Smooth muscle cell (in vitro differentiated cells): ENCODE measurements around the gene CREB5. TPM values are rescaled to one million over a fixed set of nuclear protein-coding genes. Genes with fewer than 3 reads are reported as not detected.

ENCODE experiments used
- DNase-seq: peaks from one replicate; lab custom pipeline; 2025; ENCODE audit not compliant: unreplicated experiment; lab: John Stamatoyannopoulos, UW
- H2AFZ ChIP-seq: fragments of 200-600 bp; sonication (generic); 2 replicates; pipeline ENCODE4 v1.6.0; 2016; ENCODE audit warnings: antibody characterized with exemption, low read depth, mild to moderate bottlenecking
- H3F3A ChIP-seq: fragments of 200-600 bp; sonication (generic); 2 replicates; pipeline ENCODE4 v1.6.0; 2017; ENCODE audit warnings: antibody characterized with exemption, low read depth
- H3K27ac ChIP-seq: fragments of 200-600 bp; sonication (generic); 2 replicates; pipeline ENCODE4 v1.5.1; 2016; ENCODE audit warnings: low read depth, mild to moderate bottlenecking
- H3K27me3 ChIP-seq: fragments of 200-600 bp; sonication (generic); 2 replicates; pipeline ENCODE4 v1.6.1; 2016; ENCODE audit warnings: low read depth, mild to moderate bottlenecking
- H3K36me3 ChIP-seq: fragments of 200-600 bp; sonication (generic); 2 replicates; pipeline ENCODE4 v1.5.1; 2016; ENCODE audit warnings: low read depth
- H3K4me1 ChIP-seq: fragments of 200-600 bp; sonication (generic); 2 replicates; pipeline ENCODE4 v1.5.1; 2016; ENCODE audit warnings: low read depth
- H3K4me2 ChIP-seq: fragments of 200-600 bp; sonication (generic); 2 replicates; pipeline ENCODE4 v1.6.0; 2016; ENCODE audit warnings: mild to moderate bottlenecking
- H3K4me3 ChIP-seq: fragments of 200-600 bp; sonication (generic); 2 replicates; pipeline ENCODE4 v1.5.1; 2016; ENCODE audit warnings: mild to moderate bottlenecking
- H3K79me2 ChIP-seq: fragments of 200-600 bp; sonication (generic); 2 replicates; pipeline ENCODE4 v1.6.0; 2016; ENCODE audit warnings: low read depth, mild to moderate bottlenecking
- H3K9ac ChIP-seq: fragments of 200-600 bp; sonication (generic); 2 replicates; pipeline ENCODE4 v1.6.0; 2016; ENCODE audit warnings: low read depth
- H3K9me3 ChIP-seq: fragments of 200-600 bp; sonication (generic); replicated peaks from 2 replicates; pipeline ENCODE4 v1.5.1; 2016; ENCODE audit warnings: low read depth
- H4K20me1 ChIP-seq: fragments of 200-600 bp; sonication (generic); 2 replicates; pipeline ENCODE4 v1.6.0; 2016; ENCODE audit warnings: low read depth
- WGBS: methylation state at CpG from one replicate; pipeline ENCODE4 v1.1.7; 2016; ENCODE audit warnings: low lambda C conversion rate; 5-methylcytosine and 5-hydroxymethylcytosine counted together
- polyA plus RNA-seq: library from polyadenylated mRNA; unstranded; fragments of >200 nt; fragmentation: Nextera tagmentation; extraction: Ambion mirVana; gene quantifications from 2 replicates; pipeline ENCODE4 v1.2.1, GENCODE V29; 2016
- total RNA-seq: library from RNA; depleted of rRNA; stranded (reverse); fragments of >200 nt; gene quantifications from 2 replicates; pipeline ENCODE4 v1.2.3, GENCODE V29; 2014
- TF ChIP-seq, protein P1 (sequence below): fragments of 200-600 bp; sonication (generic); IDR thresholded peaks from 2 replicates; pipeline ENCODE4 v1.5.1; 2017; ENCODE audit warnings: borderline replicate concordance, mild to moderate bottlenecking, antibody characterized with exemption; ENCODE audit not compliant: insufficient read depth, poor library complexity, severe bottlenecking

Gene CREB5
- total and polyA plus RNA-seq, 2 experiments from 2014 or later = 6.2 to 18.2 TPM

DNA sequence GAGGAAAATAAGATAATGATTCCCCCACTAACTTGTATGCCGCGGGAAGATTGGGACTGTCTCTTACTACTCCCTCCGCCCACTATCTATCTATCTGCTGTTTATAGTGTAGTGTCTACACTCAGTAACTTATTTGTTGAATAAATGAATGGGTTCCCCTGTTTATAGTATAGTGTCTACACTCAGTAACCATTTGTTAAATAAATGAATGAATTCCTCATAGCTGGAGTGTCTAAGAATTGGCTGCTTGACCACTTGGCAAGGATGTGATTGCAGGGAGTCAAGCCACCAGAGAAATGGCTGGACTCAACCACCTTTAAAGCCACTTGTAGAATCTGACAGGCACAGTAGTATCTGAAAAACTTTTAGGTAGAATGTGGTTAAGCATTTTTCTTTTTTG lies 398.7 kb downstream of the CREB5 start:
- Histone ChIP-seq H3K4me1 (no peaks in the 10 kb centered on the region), H3K27ac (no peak overlapping the region), H4K20me1 (no peaks in the 10 kb centered on the region), H3K4me2 (no peak overlapping the region), H3K9ac (no peak overlapping the region), H3F3A (no peaks in the 10 kb centered on the region), H3K27me3 (no peaks in the 10 kb centered on the region), H2AFZ (no peak overlapping the region), H3K79me2 (no peaks in the 10 kb centered on the region), H3K9me3 (no peaks in the 10 kb centered on the region), H3K4me3 (no peak overlapping the region), H3K36me3 (no peaks in the 10 kb centered on the region)
- 97% methylated on average over 3 of the region's 3 CpGs for WGBS
- DNase-seq = no peak
- TF ChIP-seq, protein P1, sequence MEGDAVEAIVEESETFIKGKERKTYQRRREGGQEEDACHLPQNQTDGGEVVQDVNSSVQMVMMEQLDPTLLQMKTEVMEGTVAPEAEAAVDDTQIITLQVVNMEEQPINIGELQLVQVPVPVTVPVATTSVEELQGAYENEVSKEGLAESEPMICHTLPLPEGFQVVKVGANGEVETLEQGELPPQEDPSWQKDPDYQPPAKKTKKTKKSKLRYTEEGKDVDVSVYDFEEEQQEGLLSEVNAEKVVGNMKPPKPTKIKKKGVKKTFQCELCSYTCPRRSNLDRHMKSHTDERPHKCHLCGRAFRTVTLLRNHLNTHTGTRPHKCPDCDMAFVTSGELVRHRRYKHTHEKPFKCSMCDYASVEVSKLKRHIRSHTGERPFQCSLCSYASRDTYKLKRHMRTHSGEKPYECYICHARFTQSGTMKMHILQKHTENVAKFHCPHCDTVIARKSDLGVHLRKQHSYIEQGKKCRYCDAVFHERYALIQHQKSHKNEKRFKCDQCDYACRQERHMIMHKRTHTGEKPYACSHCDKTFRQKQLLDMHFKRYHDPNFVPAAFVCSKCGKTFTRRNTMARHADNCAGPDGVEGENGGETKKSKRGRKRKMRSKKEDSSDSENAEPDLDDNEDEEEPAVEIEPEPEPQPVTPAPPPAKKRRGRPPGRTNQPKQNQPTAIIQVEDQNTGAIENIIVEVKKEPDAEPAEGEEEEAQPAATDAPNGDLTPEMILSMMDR = no peak

DNA sequence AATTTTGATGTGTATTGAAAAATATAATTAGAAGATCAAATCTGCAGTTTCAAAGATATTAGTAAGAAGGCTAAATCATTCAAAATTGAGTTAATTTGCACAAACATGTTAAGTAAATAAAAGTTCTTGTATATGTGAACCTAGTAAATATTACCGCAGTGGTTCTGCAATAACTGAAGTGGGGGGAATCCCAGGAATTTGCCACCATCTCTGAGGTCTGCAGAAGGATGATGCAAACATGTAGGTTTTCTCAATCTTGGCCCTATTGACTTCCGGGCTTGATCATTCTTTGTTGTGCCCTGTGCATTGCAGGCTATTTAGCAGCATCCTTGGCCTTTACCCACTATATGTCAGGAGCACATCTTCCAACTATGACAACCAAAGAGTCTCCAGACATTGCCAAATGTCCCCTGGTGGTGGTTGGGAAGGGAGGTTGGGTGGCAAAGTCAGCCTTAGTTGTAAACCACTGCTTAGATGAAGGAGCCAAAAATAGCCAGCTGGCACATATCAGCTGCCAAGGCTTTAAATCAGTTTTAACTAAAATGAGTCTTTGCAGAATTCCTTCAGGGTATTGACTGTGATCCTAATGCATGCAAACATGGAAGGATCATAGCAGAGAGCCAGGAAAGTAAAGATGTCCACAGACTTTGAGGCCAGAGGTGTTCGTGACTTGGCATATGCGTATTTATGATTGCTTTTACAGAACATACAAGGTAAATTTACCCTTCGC lies 399.5 kb downstream of the CREB5 start:
- Histone ChIP-seq H3F3A (no peaks in the 10 kb centered on the region), H3K27me3 (no peaks in the 10 kb centered on the region), H3K27ac (no peak overlapping the region), H2AFZ (no peak overlapping the region), H3K9me3 (no peaks in the 10 kb centered on the region), H3K4me3 (no peak overlapping the region), H3K36me3 (no peaks in the 10 kb centered on the region), H3K4me1 (no peaks in the 10 kb centered on the region), H4K20me1 (no peaks in the 10 kb centered on the region), H3K4me2 (no peak overlapping the region), H3K9ac (no peak overlapping the region), H3K79me2 (no peaks in the 10 kb centered on the region)
- WGBS = 98% methylated on average over 5 of the region's 5 CpGs
- TF ChIP-seq, protein P1 = no peak
- DNase-seq = no peak

DNA sequence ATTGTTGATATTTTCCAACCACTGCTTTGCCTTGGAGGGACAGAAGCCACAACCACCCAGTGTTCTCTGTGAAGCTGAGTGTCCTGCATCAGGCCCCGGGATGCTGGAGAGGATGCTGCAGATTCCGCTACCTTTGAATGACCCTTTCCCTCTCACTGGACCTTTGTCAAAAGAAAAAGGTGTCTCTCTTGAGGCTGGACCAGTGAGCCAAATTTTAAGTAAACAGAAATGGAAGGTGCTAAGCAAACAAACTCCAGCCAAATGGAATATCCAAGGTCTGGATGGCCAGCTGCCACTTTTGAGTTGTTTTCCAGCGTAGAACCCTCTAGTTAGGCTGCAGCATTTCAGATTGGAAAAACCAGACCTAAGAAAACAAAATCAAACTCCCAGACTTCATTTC lies 400.3 kb downstream of the CREB5 start:
- no peaks in the 10 kb centered on the region for H4K20me1 ChIP-seq
- H2AFZ ChIP-seq = no peak overlapping the region
- DNase-seq = no peak
- TF ChIP-seq, protein P1 = no peak
- H3K36me3 ChIP-seq = no peaks in the 10 kb centered on the region
- no peaks in the 10 kb centered on the region for H3K9me3 ChIP-seq
- H3K27ac ChIP-seq = no peak overlapping the region
- 95% methylated on average over 3 of the region's 3 CpGs for WGBS
- no peaks in the 10 kb centered on the region for H3K27me3 ChIP-seq
- H3K79me2 ChIP-seq = no peaks in the 10 kb centered on the region
- H3K4me2 ChIP-seq = no peak overlapping the region
- no peaks in the 10 kb centered on the region for H3F3A ChIP-seq
- H3K4me3 ChIP-seq = no peak overlapping the region
- H3K9ac ChIP-seq = no peak overlapping the region
- no peaks in the 10 kb centered on the region for H3K4me1 ChIP-seq
